Upper lobe of left lung (tissue), 6 donors: ENCODE data around the gene FGF2. TPM values are rescaled to one million over a fixed set of nuclear protein-coding genes. Genes with fewer than 3 reads are reported as not detected.

Experiments used
- ATAC-seq, 2 donors: fragments of 200-7000 bp; cut with Tn5 transposase; one replicate each; pipeline ENCODE4 v1.9.1; 2022; ENCODE audit warnings: mild to moderate bottlenecking in 2 of 2, moderate library complexity in 2 of 2; ENCODE audit not compliant: low FRiP score in 2 of 2
- DNase-seq, 2 donors: peaks; one replicate each; pipeline ENCODE4 v3.0.0-alpha.2; 2019 to 2020
- H3K27ac ChIP-seq, 4 donors: fragments of 200-600 bp; sonication (generic); one replicate each; pipeline ENCODE4 v1.5.1; 2016 to 2019
- H3K27me3 ChIP-seq, 4 donors: fragments of 200-600 bp; sonication (generic); one replicate each; pipeline ENCODE4 v1.5.1; 2017 to 2019
- H3K36me3 ChIP-seq, 4 donors: fragments of 200-600 bp; sonication (generic); one replicate each; pipeline ENCODE4 v1.5.1; 2016 to 2019
- H3K4me1 ChIP-seq, 4 donors: fragments of 200-600 bp; sonication (generic); one replicate each; pipeline ENCODE4 v1.5.1; 2018 to 2019
- H3K4me3 ChIP-seq, 4 donors: fragments of 200-600 bp; sonication (generic); one replicate each; pipeline ENCODE4 v1.5.1; 2017 to 2019; ENCODE audit warnings: mild to moderate bottlenecking in 2 of 4, moderate library complexity in 1 of 4
- H3K9me3 ChIP-seq, 4 donors: fragments of 200-600 bp; sonication (generic); one replicate each; pipeline ENCODE4 v1.5.1; 2018 to 2019
- CTCF ChIP-seq, 6 experiments: fragments of 450-650 bp in 4 of 6; fragments of 200-600 bp in 2 of 6; sonication (generic) in 2 of 6; IDR thresholded peaks; one replicate each; pipeline ENCODE4 v1.5.1; 2016 to 2019; ENCODE audit warnings: antibody characterized with exemption in 6 of 6
- EP300 ChIP-seq, 4 donors: sonication (generic); formaldehyde crosslinking; IDR thresholded peaks; one replicate each; pipeline ENCODE4 v1.5.1; 2017; ENCODE audit warnings: antibody characterized with exemption in 4 of 4, control low read depth in 2 of 4
- POLR2A ChIP-seq, 4 donors: fragments of 450-650 bp; IDR thresholded peaks; one replicate each; pipeline ENCODE4 v1.5.1; 2016 to 2017; ENCODE audit warnings: antibody characterized with exemption in 4 of 4, mild to moderate bottlenecking in 2 of 4
- POLR2AphosphoS5 ChIP-seq, 2 donors: sonication (generic); formaldehyde crosslinking; IDR thresholded peaks; one replicate each; pipeline ENCODE4 v1.5.1; 2017; ENCODE audit warnings: antibody characterized with exemption in 2 of 2
- WGBS, 2 donors: methylation state at CpG; one replicate each; pipeline ENCODE4 v1.1.5; 2017 to 2018; 5-methylcytosine and 5-hydroxymethylcytosine counted together
- total RNA-seq, 6 donors: library from RNA; depleted of rRNA in 4 of 6; stranded (reverse); fragments of >200 nt in 4 of 6; gene quantifications; one replicate each; pipeline versions ENCODE4 v1.1.0 to v1.2.1, GENCODE V29; 2016 to 2021
- donor health status: DM: no; HTN: no; CAD: no; lungs with moderate emphysema.
- donor health status: DM: no; HTN: yes; CAD: no; lungs with severe emphysema.

FGF2 gene
- total RNA-seq, 6 donors from 2014 or later = 1.2 to 15.7 (median 6.5) TPM

GRCh38 chr4:122900314-122900713 lies 73.7 kb downstream of the FGF2 start:
- no peak overlapping the region for H3K4me3 ChIP-seq
- TF ChIP-seq POLR2A (IDR thresholded peaks at IDR 0.05) = no peak
- TF ChIP-seq EP300 (IDR thresholded peaks at IDR 0.05) = no peak
- no peak for TF ChIP-seq POLR2AphosphoS5 (IDR thresholded peaks at IDR 0.05)
- TF ChIP-seq CTCF (IDR thresholded peaks at IDR 0.05) = no peak
- no peaks in the 10 kb centered on the region for H3K4me1 ChIP-seq
- no peak overlapping the region for H3K27ac ChIP-seq
- H3K27me3 ChIP-seq = no peaks in the 10 kb centered on the region
- 78 to 89% methylated on average over 3 of the region's 3 CpGs for WGBS, 2 donors
- no peak for ATAC-seq
- DNase-seq = no peak
- no peaks in the 10 kb centered on the region for H3K36me3 ChIP-seq
- H3K9me3 ChIP-seq = no peaks in the 10 kb centered on the region

- no peaks in the 10 kb centered on the region for H3K27me3 ChIP-seq
- no peaks in the 10 kb centered on the region for H3K9me3 ChIP-seq
- ATAC-seq (no peak), DNase-seq (no peak)
- no peak overlapping the region for H3K27ac ChIP-seq
- 78 to 82% methylated on average over 2 of the region's 2 CpGs for WGBS, 2 donors
- H3K36me3 ChIP-seq = no peaks in the 10 kb centered on the region
- H3K4me3 ChIP-seq = no peak overlapping the region
- TF ChIP-seq POLR2A (IDR thresholded peaks at IDR 0.05) (no peak), POLR2AphosphoS5 (IDR thresholded peaks at IDR 0.05) (no peak), CTCF (IDR thresholded peaks at IDR 0.05) (no peak), EP300 (IDR thresholded peaks at IDR 0.05) (no peak)
- no peaks in the 10 kb centered on the region for H3K4me1 ChIP-seq
Measured at GRCh38 chr4:122901247-122902010, 74.8 kb downstream of the FGF2 start.

- Histone ChIP-seq H3K4me3 (no peak overlapping the region), H3K4me1 (no peaks in the 10 kb centered on the region), H3K27me3 (no peaks in the 10 kb centered on the region), H3K27ac (no peak overlapping the region), H3K9me3 (no peaks in the 10 kb centered on the region), H3K36me3 (no peaks in the 10 kb centered on the region)
- TF ChIP-seq POLR2A (IDR thresholded peaks at IDR 0.05) = no peak
- TF ChIP-seq EP300 (IDR thresholded peaks at IDR 0.05) = no peak
- TF ChIP-seq POLR2AphosphoS5 (IDR thresholded peaks at IDR 0.05) = no peak
- TF ChIP-seq CTCF (IDR thresholded peaks at IDR 0.05) = no peak
- ATAC-seq (no peak), DNase-seq (no peak)
Measured at GRCh38 chr4:122903766-122904288, 77.2 kb downstream of the FGF2 start.

- no peak overlapping the region for H3K4me3 ChIP-seq
- no peaks in the 10 kb centered on the region for H3K4me1 ChIP-seq
- 94% methylated on average over 7 of the region's 7 CpGs for WGBS, 2 donors
- H3K9me3 ChIP-seq = no peaks in the 10 kb centered on the region
- TF ChIP-seq POLR2A (IDR thresholded peaks at IDR 0.05) = no peak
- TF ChIP-seq EP300 (IDR thresholded peaks at IDR 0.05) = no peak
- TF ChIP-seq CTCF (IDR thresholded peaks at IDR 0.05) = no peak
- TF ChIP-seq POLR2AphosphoS5 (IDR thresholded peaks at IDR 0.05) = no peak
- no peak for ATAC-seq
- DNase-seq = no peak
- no peak overlapping the region for H3K27ac ChIP-seq
- no peaks in the 10 kb centered on the region for H3K27me3 ChIP-seq
- H3K36me3 ChIP-seq = peaks cover 0 to 6% (median 0%) of the 10 kb centered on the region in 4 donors
Measured at GRCh38 chr4:122906859-122907305, 80.3 kb downstream of the FGF2 start.

- no peak for ATAC-seq
- H3K27ac ChIP-seq = no peak overlapping the region
- no peak overlapping the region for H3K4me3 ChIP-seq
- H3K4me1 ChIP-seq = no peaks in the 10 kb centered on the region
- 82 to 96% methylated on average over 1 of the region's 1 CpG for WGBS, 2 donors
- H3K9me3 ChIP-seq = no peaks in the 10 kb centered on the region
- no peak for DNase-seq
- H3K27me3 ChIP-seq = no peaks in the 10 kb centered on the region
- TF ChIP-seq POLR2AphosphoS5 (IDR thresholded peaks at IDR 0.05) = no peak
- no peak for TF ChIP-seq POLR2A (IDR thresholded peaks at IDR 0.05)
- TF ChIP-seq CTCF (IDR thresholded peaks at IDR 0.05) = no peak
- TF ChIP-seq EP300 (IDR thresholded peaks at IDR 0.05) = no peak
- H3K36me3 ChIP-seq = peaks cover 0 to 6% (median 0%) of the 10 kb centered on the region in 4 donors
Measured at GRCh38 chr4:122908223-122908622, 81.6 kb downstream of the FGF2 start.
